Embryonic facial prominence (tissue), 1 donor: ENCODE measurements around the gene COL5A1.
"Not testable (repeated sequence)": the region's sequence is repeated elsewhere in the genome, so short reads cannot be mapped to it uniquely, and the experiment has no call there.

Experiments used
- DNase-seq: peaks from one replicate; pipeline ENCODE4 v3.0.0-alpha.2; 2016; ENCODE audit errors: extremely low spot score

COL5A1 gene

DNA sequence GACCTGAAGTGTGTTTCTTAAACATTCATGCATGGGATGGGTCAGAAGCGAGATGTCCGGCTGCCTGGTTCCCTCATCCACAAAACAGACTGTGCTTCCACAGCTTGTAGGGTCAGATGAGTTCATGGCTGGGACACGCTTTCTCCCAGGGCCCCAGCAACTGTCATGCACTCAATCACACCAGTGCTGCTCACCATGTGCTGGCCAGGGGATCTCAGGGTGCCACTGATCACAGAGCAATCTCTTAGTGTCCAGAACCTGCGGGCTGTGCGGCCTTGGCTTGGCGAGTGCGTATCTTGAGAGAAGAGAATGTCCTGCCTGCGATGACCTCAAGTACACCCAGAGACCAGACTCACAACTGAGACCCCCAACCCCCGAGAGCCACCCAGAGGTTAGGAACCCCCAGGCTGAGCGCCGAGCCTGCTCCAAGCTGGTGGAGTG lies 213.0 kb downstream of the COL5A1 start:
- DNase-seq, result no peak

DNA sequence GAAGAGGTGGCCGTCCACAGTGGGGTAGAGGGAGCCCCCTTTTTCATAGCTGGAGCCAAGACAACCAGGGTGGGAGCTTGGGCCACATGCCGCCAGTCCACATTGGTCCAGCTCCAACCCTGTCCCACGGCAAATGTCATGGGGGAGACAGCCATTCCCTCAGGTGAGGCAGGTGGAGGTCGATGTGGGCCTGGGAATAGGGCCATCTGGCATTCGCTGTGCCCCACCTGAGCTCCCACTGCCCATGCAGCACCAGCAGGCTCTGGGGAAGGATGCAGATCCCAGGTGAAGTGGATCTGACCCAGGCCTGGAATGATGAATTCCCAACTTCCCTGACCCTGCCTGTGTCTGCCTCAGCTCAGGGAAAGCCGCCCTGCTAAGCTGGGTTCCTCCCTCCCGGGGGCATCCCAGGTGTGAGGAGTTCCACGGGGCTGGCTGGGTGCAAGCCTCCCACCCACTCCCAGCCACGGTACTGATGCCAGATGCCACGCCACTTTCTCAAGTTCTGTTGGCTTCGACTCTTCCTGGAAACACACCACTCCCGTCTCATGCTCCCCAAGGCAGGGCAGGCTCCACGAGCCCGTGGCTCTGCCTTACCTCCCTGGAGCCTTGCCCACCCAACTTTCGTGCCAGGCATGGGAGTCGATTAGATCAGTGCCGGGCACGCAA lies 213.8 kb downstream of the COL5A1 start:
- DNase-seq, result no peak

DNA sequence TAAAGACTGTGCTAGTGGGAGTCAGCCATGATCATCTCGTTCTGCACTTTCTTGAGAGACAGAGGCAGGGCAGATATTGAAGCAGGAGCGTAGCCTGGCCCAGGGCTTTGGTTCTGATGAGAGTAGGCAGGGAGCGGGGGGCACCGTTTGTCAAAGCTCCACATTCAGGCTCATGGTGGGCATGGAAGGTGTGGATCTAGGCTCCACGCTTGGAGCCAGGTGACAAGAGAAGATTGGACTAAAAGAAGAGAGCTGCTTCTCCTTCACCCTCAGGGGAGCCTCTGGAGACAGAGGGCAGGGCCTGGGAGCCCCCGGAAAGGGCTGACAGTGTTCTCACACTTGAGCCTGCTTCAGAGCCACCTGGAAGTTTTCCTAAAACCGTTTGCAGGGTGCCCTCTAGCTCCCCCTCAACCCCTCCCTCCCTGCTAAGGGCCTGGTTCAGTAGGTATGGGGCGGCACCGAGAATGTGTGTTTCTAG lies 214.3 kb downstream of the COL5A1 start:
- DNase-seq, result no peak

DNA sequence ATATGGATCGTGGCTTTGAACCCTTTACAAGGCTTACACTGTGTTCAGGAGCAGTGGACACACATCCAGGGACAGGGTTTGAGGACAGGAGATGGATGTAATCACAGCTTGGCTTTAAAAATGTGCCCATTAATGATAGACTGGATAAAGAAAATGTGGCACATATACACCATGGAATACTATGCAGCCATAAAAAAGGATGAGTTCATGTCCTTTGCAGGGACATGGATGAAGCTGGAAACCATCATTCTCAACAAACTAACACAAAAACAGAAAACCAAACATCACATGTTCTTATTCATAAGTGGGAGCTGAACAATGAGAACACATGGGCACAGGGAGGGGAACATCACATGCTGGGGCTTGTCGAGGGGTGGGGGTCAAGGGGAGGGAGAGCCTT lies 215.8 kb downstream of the COL5A1 start:
- DNase-seq, result not testable (repeated sequence)

DNA sequence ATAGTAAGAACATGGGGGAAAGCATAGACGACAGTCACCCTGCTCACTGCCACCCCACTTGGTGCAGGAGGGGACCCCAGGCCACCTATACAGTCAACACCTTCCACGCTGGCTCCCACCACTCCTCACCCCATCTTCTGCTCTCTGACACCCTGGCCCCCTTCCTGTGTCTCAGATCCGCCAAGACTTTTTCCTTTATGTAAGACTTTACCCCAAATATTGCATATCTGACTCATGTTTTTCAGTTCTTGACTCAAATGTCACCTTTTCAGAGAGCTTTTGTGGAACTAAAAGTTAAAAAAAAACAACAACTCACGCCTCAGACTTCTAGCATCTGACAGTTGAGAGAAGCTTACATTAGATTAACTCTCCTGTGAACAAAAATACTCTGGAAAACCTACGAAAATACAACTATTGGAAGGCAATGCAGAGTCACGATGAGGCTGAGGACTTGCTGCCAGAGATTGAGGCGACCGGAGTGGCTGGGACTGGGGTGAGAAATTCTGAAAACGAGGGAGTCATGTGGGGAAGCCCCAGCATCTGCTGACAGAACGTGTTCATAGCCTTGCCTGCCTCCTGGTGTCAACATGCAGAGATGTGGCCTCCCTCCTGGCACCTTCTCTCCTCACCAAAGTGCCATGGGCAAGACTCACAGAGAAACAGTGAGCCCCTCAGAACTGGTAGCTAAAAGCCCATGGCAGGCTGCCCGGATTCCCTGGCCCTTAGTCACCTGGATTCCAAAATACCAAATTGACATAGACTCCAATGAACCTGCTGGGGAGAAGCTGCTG lies 216.6 kb downstream of the COL5A1 start:
- DNase-seq, result no peak

DNA sequence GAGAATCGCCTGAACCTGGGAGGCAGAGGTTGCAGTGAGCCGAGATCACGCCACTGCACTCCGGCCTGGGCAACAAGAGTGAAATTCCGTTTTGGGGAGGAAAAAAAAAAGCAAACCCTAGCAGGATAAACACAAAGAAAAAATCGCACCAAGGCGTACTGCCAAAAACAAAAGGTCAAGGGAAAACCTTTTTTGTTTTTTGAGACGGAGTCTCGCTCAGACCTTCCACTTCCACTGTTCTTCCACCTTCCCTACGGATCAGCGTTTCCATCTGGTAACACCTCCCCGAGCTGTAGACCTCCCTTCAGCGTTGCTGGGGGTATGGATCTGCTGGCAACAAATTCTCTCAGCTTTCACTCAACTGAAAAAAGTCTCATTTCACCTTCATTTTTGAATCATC lies 218.9 kb downstream of the COL5A1 start:
- no peak for DNase-seq

DNA sequence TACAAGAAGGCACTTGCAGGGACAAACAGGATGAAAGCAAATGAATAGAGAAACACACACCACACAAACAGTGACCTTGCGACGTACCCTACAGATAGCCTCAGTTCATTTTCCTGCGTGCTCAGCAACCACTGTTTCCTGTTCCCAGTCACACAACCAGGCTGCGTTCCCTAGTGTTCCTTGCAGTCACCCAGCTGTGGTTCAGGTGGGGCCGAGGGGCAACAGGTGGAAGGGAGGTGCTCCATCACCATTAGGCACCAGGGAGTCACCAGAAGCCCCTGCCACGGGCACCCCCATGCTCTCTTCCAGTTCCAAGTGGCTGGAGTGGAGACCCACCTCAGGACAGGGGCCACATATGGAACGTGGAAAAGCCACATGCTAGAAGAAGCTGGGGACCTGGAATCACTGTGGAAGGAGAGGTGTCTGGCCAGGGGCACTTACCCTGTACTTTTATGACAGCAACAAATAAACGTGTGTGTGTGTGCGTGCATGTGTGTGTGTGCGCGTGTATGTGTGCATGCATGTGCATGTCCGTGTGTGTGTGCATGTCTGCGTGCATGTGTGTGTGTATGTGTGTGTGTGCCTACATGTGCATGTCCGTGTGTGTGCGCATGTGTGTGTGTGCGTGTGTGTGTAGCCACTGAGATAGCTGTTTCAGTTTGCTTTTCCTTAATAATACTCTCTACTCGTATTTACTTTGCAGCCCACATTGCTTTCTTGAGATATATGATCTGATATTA lies 220.2 kb downstream of the COL5A1 start:
- no peak for DNase-seq

DNA sequence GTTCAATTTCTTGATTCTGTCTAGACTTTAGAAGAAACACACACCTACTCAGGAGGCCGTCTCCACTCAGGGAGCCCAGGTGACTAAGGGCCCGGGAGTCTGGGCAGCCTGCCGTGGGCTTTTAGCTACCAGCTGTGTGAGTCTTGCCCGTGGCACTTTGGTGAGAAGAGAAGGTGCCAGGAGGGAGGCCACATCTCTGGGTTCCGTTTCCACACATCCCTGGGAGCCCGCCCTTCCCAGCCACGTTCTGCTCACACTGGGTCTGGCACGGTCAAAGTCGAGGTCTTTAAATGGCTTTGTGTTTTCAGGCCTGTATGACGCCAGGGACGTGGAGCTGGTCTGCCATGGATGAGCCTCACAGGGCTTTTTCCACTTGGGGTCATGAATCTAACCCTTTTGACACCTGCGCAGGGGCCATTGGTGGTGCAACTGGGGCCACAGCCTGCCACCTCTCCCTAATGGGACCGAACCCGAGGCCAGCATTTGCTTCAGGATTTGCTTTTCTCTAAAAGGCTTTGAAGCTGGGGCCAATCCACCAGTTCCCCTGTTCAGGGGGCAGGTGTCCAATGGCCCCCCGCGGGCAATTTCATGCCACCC lies 221.8 kb downstream of the COL5A1 start:
- DNase-seq, result no peak

DNA sequence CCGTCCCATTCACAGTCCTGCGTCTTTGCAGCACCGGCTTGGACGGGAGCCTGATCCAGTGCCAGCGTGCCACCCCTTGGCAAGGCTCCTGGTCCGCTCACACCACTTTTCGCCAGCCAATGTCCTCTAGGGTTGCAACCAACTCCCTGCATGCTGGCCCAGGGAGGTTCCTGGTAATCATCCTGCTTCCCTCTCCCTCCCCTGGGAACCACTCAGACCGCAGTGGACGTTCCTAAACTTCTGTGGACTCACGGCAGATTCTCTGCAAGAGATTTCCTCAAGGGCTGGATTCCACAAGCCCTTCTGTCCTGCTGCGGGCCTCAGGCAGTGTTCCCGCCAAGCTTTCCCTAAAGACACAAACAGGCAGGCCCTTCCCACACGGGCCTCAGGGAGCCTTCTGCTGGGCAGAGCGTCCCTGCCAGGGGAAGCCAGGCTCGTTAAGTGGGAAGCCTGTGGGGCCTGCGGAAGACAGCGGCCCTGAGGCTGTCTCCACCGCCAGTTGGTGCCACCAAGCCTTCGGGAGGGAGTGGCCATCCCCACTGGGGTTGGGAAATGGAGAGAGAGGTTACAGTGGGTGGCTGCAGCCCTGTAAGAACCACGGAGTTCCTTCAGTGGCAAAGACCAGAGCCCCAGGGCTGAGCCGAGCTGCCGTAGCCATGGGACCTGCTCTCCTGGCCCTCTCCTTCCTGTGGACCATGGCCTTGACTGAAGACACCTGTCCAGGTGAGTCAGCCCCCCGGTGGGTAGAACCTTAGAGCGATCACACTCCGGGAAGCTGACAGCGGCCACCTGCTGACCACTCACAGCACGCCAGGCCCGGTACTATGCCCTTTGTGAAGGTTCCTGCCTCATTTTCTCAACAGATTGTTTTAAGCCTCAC lies 222.6 kb downstream of the COL5A1 start:
- no peak for DNase-seq

DNA sequence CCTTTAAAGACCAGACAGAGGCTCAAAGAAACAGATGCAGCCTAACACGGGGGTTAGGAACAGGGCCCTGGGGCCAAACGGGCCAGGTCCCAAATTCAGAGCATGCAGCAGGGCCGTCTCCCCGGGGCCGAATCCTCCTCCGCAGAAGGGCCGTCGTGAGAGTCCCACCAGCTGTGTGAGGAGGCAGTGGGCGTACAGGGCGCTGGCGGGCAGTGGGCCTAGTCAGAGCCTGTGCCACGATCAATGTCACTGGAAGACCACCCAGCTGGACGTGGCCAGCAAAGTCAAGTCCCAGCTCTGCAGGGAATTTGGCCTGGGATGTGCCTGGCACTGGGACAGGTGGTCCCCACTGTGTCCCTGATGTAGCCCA lies 223.2 kb downstream of the COL5A1 start:
- DNase-seq, result no peak

DNA sequence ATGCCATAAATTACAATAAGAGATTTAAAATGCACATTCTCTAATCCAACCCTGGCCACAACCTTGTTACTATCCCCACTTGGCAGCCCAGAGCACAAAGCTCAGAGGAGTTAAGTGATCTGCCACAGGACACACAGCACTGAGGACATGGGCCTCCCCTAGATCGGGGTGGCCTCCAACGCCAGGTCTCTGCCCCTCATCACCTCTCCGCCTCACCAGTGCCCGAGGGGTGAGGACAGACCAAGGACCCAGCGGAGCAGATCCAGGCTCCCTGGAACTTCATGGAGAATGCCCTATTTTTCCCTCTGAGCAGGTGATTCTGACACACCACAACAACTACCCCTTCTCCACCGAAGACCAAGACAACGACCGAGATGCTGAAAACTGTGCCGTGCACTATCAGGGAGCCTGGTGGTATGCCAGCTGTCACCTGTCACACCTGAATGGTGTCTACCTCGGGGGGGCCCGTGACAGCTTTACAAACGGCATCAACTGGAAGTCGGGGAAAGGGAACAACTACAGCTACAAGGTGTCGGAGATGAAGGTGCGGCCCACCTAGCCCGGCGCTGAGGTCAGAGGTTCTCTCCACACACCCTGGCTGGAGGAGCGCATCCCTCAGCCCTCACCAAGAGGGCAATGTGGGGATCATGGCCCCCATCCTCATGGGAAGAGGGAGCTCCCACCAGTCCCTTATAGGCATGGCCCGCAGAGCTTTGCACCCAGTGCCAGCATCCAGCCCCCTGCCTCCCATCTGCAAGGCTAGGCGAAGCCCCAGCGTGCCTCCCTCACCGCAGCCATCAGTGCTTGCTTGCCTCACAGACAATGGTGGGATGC lies 226.5 kb downstream of the COL5A1 start:
- DNase-seq, result no peak

DNA sequence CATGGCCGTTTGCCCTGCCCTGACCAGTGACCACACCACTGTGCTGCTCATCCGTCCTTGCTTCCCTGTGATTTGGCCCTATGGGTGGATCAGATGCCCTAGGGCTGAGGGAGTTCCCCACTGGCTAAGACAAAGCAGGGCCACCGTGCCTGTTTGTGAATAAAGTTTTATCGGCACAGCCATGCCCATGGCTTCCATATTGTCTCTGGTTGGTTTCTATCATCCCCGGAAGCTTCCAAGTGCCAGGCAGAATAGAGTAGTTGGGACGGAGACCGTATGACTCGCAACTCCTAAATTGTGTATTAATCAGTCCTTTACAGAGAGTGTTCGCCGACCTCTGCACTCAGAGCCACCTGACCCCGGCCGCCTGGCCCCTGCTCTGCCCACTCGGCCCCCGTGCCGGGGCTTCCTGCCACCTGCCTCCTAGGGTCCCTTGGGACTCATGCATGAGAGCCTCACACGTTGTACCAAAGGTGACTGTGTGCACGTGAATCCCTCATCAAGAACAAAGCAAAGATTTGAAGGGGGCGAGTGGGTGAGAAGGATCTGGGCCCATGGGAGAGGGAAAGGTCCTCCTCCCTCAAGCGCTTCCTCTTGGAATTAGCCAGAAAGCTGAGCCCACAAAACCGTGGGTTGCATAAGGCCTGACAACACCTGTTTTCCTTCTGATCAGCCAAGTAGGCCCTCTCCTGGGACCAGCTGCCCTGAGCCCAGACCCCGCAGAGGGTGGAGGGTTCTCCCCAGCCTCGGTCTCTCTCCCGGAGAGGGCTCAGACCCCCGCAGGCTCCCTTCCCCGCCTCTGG lies 227.3 kb downstream of the COL5A1 start:
- DNase-seq, result no peak

DNA sequence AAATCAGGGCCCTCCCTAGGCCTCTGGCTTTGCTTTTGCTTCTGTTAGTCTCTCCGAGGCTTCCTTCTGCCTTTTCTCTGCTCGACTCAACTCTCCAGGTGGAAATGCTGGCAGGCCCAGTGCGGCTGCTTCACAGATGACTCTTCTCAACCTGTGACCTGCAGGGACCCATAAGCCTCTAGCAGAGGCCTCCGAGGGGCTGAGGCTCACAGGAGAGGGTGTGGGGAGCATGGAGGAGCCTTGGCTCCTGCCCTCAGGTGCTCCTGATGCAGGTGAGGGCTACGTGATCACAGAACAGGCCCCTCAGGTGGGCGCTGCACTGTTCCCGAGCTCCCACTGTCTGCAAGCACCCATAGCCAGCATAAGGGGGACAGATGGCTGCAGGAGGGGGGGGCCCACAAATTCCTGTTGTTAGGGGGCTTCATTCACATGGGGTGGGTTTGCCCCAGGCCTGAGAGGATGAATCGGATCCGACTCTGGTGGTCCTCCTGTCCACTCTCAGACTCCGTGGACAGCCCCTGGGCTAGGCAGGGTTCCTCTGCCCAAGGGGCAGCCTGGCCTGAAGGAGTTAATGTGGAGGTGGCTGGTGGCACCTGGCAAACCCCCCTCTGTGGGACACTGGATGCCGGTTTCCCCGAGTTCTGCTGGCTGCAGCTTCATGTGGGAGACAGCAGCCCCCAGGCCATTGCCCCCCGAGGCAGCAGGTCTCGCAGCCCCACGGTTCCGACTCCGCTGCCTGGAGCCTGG lies 228.1 kb downstream of the COL5A1 start:
- no peak for DNase-seq

DNA sequence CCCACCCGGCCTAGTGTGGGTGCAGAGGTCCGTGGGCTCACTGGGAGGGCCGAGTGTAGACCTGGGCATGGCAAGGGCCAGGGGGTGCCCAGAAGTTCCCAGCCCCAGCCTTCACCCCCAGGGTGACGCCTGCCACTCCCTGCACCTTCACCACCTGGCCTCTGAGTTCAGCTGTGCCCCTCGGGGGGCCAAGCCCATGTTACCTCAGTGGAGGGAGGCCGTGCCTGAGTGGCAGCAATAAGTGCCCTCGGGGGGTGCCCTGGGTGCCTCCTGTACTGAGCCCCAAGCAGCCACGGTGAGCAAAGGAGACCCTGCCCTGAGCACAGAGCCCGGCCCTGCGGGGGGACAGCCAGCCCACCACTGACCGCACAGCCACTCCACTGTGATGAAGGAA lies 228.7 kb downstream of the COL5A1 start:
- no peak for DNase-seq

DNA sequence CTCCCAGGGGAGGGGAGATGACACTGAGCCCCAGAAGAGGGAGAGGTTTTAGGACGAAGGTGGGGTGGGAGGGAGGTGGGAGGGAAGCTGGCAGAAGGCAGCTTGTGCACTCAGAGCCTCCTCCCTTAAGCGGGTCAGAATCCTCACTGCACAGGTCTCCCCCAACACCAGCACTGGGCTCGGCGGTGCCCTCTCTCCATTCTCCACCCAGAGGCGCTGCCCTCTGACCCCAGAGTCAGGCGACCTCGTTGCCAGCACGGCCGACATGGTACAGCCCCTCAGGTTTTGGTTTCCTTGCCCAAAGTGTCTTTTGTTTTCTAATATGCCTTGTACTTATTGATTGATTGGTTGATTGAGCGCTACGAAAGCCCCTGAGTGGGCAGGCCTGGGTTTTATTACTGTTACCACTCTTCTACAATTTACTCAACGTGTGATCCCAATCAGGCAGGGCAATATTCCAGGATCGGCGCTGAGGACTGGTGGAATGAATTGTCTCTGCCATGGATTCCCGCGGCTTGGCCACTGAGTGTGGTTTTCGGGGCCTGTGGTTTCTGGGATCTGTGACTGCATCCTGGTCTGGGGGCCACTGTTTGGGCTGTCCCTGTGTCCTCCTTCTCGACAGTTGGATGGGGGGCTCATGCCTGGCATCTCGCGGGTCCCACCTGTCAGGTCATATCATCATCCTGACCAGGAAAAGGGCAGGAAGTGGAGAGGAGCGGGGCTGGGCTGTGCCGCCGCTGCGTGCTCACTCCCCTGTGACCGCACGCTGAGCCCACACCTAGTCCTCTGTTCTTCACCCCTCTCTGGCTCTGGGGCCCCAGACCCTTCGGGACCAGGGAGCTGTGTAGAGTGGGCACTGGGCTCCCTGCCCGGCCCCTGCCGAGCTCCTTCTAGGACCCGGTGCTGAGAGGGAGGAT lies 229.4 kb downstream of the COL5A1 start:
- DNase-seq, result no peak

DNA sequence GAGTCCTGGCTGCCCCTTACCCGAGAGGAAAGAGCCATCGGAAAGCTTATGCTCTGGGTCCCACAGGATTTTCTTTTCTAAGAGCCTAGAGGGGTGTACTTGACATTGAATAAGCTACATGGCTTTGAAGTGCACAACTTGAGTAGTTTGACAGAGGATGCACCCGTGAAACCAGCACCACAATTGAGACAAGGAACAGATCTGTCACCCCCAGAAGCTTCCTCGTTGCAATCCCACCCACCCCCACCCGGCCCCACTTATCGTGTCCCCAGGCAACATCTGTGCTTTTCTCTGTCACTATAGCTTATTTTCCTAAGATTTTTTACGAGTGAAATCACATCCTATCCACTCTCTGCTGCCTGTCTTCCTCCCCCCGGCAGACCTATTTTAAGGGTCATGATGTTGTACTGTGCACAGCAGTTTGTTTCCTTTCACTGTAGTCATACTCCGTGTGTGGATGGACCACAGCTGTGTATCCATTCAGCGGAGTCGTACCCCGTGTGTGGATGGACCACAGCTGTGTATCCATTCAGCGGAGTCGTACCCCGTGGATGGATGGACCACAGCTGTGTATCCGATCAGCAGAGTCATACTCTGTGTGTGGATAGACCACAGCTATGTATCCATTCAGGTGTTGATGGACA lies 230.2 kb downstream of the COL5A1 start:
- no peak for DNase-seq
